Measurements from ENCODE around the gene LRP8.

- TF ChIP-seq CTCF (IDR thresholded peaks at IDR 0.05) (no peak), POLR2A (IDR thresholded peaks at IDR 0.05) (no peak)
Observed at GRCh38 chr1:53332186-53332564, 4.3 kb upstream of the LRP8 start.
